Psoas muscle (tissue), 8 donors: ENCODE results near the gene NAV2. TPM values are rescaled to one million over a fixed set of nuclear protein-coding genes. Genes with fewer than 3 reads are reported as not detected.

Experiments used
- ATAC-seq, 4 donors: fragments of 200-7000 bp; cut with Tn5 transposase; one replicate each; pipeline ENCODE4 v1.9.1; 2020; ENCODE audit warnings: moderate library complexity in 3 of 4, mild to moderate bottlenecking in 2 of 4
- DNase-seq, 2 donors: peaks; one replicate each; pipeline ENCODE4 v3.0.0-alpha.2; 2020
- H3K27ac ChIP-seq: fragments of 200-600 bp; one replicate; pipeline ENCODE4 v1.8.0; 2022
- H3K27me3 ChIP-seq, 3 donors: fragments of 200-600 bp in 1 of 3; one replicate each; pipeline versions ENCODE4 v1.6.1 to v1.8.0; 2013 to 2022; ENCODE audit warnings: low read length in 2 of 3, mild to moderate bottlenecking in 2 of 3, moderate library complexity in 1 of 3; ENCODE audit not compliant: insufficient read depth in 3 of 3
- H3K36me3 ChIP-seq, 2 donors: fragments of 200-600 bp in 1 of 2; one replicate each; pipeline versions ENCODE4 v1.6.1 to v1.8.0; 2013 to 2022; ENCODE audit warnings: low read depth in 1 of 2, mild to moderate bottlenecking in 1 of 2, moderate library complexity in 1 of 2; ENCODE audit not compliant: insufficient read depth in 1 of 2
- H3K4me1 ChIP-seq: fragments of 200-600 bp; one replicate; pipeline ENCODE4 v1.8.0; 2022
- H3K4me3 ChIP-seq: fragments of 200-600 bp; one replicate; pipeline ENCODE4 v1.8.0; 2022; ENCODE audit warnings: mild to moderate bottlenecking
- H3K9me3 ChIP-seq: fragments of 200-600 bp; one replicate; pipeline ENCODE4 v1.8.0; 2022
- WGBS, 3 donors: extraction: QIAGEN DNeasy Blood & Tissue Kit; methylation state at CpG; one replicate each; pipeline versions ENCODE4 v1.1.6 to v1.1.7; 2013; 5-methylcytosine and 5-hydroxymethylcytosine counted together
- intact Hi-C, 2 donors: fragments of 100-400 bp; cut with DNase I; formaldehyde crosslinking; loops; one replicate each; pipeline versions ENCODE4 v1.11.0 to v1.14.2; 2022
- polyA plus RNA-seq, 3 donors: library from polyadenylated mRNA; stranded (reverse); fragments of 200-250 nt; gene quantifications; one replicate each; pipeline ENCODE4 v1.2.3, GENCODE V29; 2013
- total RNA-seq, 4 donors: library from RNA; stranded (reverse); fragmentation: NEBNext Ultra II Directional in 2 of 4; extraction: Animal tissue kit (Norgen Biotek cat#: 25700) in 2 of 4; gene quantifications; one replicate each; pipeline versions ENCODE4 v1.2.1 to v1.2.4, GENCODE V29; 2021 to 2023
- TF ChIP-seq, protein P1 (sequence below): fragments of 200-600 bp; IDR thresholded peaks from one replicate; pipeline ENCODE4 v1.8.0; 2022; ENCODE audit warnings: antibody characterized with exemption
- donor health status: healthy with polysubstance abuse.
- donor health status: DM: no; HTN: no; CAD: no; lungs with moderate emphysema.
- donor health status: Bipolar disorder and iron deficiency.
- donor health status: healthy.
- donor health status: DM: yes; HTN: yes; CAD: no.
- donor health status: DM: no; HTN: no; CAD: no.
- donor health status: DM: no; HTN: no; CAD: no.
- donor health status: DM: yes; HTN: yes; CAD: no.

NAV2 gene
- total and polyA plus RNA-seq, 7 donors = 0.68 to 21.8 (median 2.9) TPM

DNA sequence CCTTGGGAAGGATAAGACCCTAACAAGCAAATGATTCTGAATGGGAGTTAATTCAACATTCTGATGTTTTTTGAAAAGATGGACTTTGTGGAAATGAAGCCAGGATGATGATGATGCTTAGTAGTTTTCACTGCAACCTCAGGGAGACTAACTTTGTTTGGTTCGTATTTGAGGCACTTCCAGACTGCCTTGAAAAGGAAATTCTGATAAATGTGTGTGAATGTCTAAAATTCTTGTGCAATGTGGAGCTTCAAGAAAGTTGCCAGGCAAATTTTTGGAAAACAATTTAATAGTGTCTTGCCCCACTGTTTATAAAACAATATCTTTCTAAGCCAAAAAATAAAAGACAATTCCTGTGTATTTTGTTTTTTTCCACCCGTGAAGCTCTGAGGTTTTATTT, 11.2 kb upstream of the NAV2 start:
- ATAC-seq (no peak), DNase-seq (no peak)
- Histone ChIP-seq H3K27me3 (no peaks in the 10 kb centered on the region), H3K9me3 (no peaks in the 10 kb centered on the region), H3K4me1 (peaks cover 14% of the 10 kb centered on the region), H3K36me3 (no peaks in the 10 kb centered on the region), H3K4me3 (no peak overlapping the region), H3K27ac (no peak overlapping the region)
- TF ChIP-seq, protein P1, sequence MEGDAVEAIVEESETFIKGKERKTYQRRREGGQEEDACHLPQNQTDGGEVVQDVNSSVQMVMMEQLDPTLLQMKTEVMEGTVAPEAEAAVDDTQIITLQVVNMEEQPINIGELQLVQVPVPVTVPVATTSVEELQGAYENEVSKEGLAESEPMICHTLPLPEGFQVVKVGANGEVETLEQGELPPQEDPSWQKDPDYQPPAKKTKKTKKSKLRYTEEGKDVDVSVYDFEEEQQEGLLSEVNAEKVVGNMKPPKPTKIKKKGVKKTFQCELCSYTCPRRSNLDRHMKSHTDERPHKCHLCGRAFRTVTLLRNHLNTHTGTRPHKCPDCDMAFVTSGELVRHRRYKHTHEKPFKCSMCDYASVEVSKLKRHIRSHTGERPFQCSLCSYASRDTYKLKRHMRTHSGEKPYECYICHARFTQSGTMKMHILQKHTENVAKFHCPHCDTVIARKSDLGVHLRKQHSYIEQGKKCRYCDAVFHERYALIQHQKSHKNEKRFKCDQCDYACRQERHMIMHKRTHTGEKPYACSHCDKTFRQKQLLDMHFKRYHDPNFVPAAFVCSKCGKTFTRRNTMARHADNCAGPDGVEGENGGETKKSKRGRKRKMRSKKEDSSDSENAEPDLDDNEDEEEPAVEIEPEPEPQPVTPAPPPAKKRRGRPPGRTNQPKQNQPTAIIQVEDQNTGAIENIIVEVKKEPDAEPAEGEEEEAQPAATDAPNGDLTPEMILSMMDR = no peak
- intact Hi-C loops = no loop called here
- 46 to 68% (median 64%) methylated on average over 2 of the region's 2 CpGs for WGBS, 3 donors

DNA sequence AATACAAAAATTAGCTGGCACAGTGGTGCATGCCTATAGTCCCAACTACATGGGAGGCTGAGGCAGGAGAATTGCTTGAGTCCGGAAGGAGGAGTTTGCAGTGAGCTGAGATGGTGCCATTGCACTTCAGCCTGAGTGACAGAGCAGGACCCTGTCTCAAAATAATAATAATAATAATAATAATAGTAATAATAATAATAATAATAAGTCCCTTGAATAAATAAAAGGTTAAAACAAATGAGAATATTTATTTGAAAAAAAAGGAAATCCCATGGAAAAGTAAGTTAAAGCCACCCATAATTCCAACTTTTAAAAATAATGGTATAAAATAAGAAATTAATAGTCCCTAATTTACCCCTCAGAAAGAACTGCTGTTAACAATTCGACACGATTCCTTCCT, 10.0 kb upstream of the NAV2 start:
- no peak for ATAC-seq
- Histone ChIP-seq H3K36me3 (no peaks in the 10 kb centered on the region), H3K9me3 (no peaks in the 10 kb centered on the region), H3K4me3 (no peak overlapping the region), H3K27ac (no peak overlapping the region), H3K27me3 (no peaks in the 10 kb centered on the region), H3K4me1 (peaks cover 10% of the 10 kb centered on the region)
- 97 to 99% (median 99%) methylated on average over 3 of the region's 3 CpGs for WGBS, 3 donors
- DNase-seq = no peak
- intact Hi-C loops = no loop called here
- TF ChIP-seq, protein P1 = no peak

DNA sequence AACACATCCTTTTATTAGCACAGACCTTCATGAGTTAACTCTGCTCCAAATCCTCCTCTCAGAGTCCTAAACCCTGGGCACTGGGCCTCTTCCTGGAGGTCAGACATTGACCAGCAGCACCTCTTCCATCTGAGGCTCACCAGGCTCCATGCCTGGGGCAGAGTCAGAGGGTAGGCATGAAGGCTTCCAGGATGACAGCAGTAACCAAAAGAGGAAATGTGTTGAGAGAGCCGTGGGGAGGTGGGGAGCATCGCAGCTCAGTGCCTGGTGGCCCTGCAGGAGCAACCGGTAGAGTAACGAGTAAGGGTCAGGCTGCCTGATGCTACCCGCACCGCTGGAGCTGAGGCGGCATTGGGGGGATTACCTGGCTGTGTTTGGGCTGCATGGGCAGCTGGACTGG, 9.4 kb upstream of the NAV2 start:
- ATAC-seq = no peak
- no peaks in the 10 kb centered on the region for H3K36me3 ChIP-seq
- DNase-seq = no peak
- H3K27me3 ChIP-seq = no peaks in the 10 kb centered on the region
- H3K4me1 ChIP-seq = peaks cover 4% of the 10 kb centered on the region
- H3K27ac ChIP-seq = no peak overlapping the region
- no peaks in the 10 kb centered on the region for H3K9me3 ChIP-seq
- 81 to 91% (median 84%) methylated on average over 7 of the region's 7 CpGs for WGBS, 3 donors
- no peak overlapping the region for H3K4me3 ChIP-seq
- TF ChIP-seq, protein P1 = no peak
- intact Hi-C loops = no loop called here

DNA sequence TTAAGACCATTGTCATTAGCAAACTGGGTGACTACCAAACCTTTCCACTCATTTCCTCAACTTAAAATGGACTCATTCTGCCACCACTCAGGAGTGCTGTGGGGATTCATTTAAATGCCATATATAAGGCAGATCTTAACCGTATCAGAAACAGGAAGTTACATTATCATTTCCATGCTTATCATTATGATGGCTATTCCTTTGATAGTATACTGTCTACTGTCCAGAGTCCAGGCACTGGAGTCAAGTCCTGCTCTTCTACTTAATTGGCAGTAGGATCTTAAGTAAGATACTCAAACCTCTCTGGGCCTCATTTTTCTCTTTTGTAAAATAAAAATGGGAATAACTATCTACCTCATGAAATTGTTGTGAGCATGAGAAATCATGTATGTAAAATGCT, 8.4 kb upstream of the NAV2 start:
- intact Hi-C loops = no loop called here
- Histone ChIP-seq H3K36me3 (no peaks in the 10 kb centered on the region), H3K4me1 (no peaks in the 10 kb centered on the region), H3K4me3 (no peak overlapping the region), H3K27ac (no peak overlapping the region), H3K9me3 (no peaks in the 10 kb centered on the region), H3K27me3 (no peaks in the 10 kb centered on the region)
- 67 to 84% (median 79%) methylated on average over 1 of the region's 1 CpG for WGBS, 3 donors
- TF ChIP-seq, protein P1 = no peak
- DNase-seq = no peak
- ATAC-seq = no peak

DNA sequence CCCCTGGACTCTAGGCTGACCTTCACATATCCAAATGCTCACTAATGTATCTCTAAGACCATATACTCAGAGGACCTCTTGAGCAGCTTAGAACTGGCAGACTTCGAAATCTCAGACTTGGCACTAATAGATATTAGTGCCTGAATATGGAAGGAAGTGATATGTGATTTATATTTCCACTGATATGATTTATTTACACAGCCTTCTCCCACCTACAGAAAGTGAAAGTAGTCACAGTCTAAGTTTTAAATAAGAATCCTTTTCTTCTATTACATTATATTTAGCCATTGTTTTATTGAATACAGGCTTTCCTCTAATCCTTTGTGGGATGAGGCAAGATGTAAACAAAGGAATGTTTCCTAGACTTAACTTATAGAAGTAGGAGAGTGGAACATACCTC, 6.7 kb upstream of the NAV2 start:
- Histone ChIP-seq H3K27me3 (no peaks in the 10 kb centered on the region), H3K36me3 (no peaks in the 10 kb centered on the region), H3K4me3 (no peak overlapping the region), H3K27ac (no peak overlapping the region), H3K4me1 (no peaks in the 10 kb centered on the region), H3K9me3 (no peaks in the 10 kb centered on the region)
- no peak for DNase-seq
- 66 to 71% (median 69%) methylated on average over 1 of the region's 1 CpG for WGBS, 3 donors
- TF ChIP-seq, protein P1 = no peak
- ATAC-seq = no peak
- intact Hi-C loops = no loop called here
